Measurements from ENCODE around the gene PARP6.

Gene PARP6

GRCh38 chr15:72272213-72272996 lies at the start of gene PARP6:
TSS of gene PARP6 (minus strand) at chr15:72272554. CDS start at chr15:72267477, 5,077 bp downstream.
- peak; percentile 83 to 95 for DNase-seq

DNA sequence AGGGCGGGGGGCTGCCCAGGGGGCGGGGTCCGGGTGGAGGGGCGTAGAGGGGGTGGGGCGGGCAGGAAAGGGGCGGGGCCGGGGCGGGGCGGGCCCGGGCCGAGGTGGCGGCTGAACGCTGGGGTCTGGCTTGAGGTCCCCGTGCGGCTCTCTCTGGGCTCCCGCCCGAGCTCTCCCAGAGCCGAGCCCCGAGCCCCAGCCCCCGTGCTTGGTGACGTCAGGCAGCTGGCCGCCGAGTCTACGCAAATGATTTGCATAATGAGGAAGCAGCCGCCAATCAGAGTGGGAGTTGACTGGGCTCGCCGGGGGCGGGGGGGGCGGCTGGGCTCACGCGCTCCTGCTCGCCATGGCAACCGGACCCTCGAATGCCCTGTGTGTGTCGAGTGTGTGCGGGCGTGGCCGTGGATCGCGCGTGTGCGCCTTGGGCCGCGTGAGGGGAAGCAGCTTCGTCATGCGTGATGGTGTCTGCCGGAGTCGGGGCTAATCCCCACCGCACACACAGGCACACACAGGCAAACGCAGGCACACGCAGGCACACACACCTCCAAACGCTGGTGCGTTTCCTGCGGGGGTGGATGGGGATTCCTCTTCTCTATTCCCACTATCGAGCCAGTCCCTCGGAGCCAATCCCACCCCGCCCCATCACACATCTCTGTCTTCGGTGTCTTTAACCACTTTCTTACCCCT lies 47.8 kb upstream of the PARP6 start, which contains the start of gene CELF6:
Gene CELF6 (minus strand): TSS at position 173 of the 687 bp plus-strand sequence. CDS start 283 bp downstream, outside the sequence.
- DNase-seq, result peak; percentile 46 to 81

GRCh38 chr15:72319360-72319984 lies 47.1 kb upstream of the PARP6 start:
- no peak for DNase-seq

DNA sequence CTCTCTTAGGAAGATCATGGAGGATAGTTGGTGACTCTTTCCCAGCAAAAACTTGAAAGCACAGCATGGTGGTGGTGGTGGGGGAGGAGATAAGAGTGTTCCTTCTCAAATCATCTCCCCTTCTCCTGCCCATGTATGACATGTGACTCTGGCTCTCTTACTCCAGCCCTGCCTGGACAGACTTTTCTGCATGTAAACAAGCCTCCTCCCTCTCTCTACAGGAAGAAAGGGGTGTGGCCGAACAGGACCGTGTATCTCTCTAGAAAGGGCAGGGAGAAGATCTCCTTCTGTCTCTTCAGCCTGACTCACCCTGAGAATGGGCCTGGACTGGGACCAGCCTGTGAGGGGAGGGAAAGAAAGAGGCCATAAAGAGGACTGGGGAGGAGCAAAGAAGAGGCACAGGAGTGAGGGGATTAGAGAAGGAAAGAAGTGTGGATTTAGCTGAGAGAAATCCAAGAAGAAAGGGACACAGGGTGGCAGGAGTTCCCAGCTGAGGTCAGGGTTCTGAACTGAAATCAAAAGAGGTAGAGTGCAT lies 46.1 kb upstream of the PARP6 start:
- DNase-seq, result no peak

DNA sequence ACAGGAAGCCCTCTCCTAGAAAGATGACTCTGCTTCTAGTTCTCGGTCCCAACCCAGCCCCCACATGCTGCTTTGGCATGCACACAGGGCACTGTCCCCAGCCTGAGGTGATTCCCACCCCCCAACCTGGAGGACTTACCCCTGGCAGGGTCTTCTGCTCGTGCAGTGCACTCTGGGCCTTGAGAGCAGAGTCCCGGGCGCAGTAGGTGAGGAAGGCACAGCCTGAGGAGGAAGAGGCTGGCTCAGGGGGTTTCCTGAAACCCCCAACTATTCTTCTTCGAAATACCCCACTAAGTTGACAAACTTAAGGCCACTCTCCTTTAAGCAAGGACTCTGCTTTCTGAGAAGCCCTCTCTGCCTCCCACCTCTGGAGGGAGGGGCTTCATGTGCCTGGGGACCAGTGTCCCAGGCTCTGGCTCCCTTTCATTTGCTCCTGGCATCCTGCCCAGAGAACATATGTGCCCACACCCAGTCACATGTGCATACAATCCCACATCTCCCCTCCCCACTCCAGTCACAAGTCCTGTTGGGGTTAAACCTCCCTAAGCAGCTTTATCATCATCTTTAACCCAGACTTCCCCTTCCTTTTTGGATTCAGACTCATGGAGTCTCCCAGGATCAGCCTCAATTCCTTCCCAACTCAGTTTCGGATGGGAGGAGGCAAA lies 43.5 kb upstream of the PARP6 start:
- DNase-seq, result no peak

DNA sequence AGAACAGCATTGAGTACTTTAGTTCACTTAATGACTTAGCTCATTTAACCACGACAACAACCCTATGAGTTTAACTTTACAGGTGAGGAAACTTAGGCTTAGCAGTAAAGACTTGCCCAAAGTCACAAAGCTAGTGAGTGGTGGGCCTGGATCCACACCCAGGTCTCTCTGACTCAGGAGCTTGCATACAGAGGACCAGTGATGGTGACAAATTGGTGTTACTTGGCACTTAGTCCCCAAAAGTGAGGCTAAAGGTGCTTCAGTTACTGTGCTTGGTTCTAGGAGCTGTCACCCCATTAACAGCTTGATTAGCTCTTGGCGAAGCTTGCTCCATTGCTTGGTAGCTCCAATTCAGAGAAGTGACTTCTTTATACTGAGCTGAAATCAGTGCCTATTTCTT lies 41.5 kb upstream of the PARP6 start:
- DNase-seq, result no peak

DNA sequence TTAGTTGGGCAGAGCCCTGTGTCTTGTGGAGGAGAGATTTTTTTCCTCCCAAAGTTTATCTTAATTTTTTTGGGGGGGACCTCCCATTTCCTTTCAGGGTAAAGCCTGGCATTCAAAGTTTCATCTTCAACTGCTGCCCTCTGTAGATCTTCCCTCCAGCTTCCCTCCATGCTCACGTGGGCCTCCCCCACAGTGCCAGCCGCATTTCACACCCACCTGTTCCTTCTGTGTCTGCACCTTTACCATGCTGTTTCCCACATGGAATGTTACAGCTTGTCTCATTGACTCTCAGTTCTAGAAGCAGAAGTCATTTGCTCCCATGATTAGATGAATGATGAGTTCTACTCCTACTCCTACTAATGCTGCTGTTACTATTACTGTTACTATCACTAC lies 41.1 kb upstream of the PARP6 start:
- DNase-seq, result no peak

GRCh38 chr15:72312605-72313447 lies 40.5 kb upstream of the PARP6 start:
- DNase-seq, result peak; percentile 10 to 57

GRCh38 chr15:72307026-72307425 lies 34.7 kb upstream of the PARP6 start:
- DNase-seq, result no peak

DNA sequence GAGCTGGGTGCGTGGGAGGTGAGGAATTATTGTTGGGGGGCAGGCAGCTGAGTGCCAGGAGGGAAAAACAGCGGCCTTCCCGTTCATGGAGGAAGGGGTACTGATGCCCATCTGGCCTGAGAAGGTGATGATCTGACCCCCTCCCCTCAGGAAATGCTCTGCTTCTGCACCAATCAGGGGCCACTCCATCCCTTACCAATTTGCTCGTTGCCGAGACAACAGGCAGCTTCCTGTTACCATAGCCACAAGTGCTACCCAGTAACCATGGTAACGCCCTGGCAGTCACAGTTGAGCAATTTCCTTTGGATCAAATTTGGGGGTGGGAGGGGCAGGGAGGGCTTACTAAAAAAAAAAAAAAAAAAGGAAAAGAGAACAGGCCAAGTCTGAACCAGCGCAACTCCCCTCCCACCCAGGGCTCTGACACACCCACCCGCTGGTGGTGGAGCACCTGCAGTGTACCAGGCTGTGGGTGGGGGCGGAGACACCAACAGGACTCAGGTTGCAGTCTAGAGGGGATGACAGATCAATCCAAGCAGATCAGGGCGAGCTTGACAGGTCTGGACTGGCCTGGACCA lies 33.9 kb upstream of the PARP6 start:
- DNase-seq, result peak in 1 of 2 experiments; percentile 32

DNA sequence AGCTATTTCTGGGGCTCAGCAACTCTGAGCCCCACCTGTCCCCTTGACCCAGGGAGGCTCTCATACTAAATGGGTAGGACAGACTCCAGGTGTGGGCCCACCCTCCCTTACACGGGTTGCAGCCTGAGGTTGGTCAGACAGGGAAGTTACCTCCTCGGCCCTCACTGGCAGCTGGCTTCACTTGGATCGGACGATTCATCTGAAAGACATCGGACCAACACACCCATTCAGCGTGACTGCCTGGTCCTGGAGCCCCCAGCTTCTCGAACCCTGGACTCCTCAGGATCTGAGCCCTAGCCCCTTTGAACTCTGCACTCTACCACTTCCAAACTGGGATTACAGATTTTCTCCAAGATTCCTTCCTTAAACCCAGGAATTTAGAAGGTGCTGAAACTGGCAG lies 32.2 kb upstream of the PARP6 start:
- DNase-seq, result no peak

- no peak for DNase-seq
These were observed 30.6 kb upstream of the PARP6 start for GRCh38 chr15:72302955-72303354.

- no peak for DNase-seq
These were observed 17.4 kb upstream of the PARP6 start for GRCh38 chr15:72289597-72290325.

DNA sequence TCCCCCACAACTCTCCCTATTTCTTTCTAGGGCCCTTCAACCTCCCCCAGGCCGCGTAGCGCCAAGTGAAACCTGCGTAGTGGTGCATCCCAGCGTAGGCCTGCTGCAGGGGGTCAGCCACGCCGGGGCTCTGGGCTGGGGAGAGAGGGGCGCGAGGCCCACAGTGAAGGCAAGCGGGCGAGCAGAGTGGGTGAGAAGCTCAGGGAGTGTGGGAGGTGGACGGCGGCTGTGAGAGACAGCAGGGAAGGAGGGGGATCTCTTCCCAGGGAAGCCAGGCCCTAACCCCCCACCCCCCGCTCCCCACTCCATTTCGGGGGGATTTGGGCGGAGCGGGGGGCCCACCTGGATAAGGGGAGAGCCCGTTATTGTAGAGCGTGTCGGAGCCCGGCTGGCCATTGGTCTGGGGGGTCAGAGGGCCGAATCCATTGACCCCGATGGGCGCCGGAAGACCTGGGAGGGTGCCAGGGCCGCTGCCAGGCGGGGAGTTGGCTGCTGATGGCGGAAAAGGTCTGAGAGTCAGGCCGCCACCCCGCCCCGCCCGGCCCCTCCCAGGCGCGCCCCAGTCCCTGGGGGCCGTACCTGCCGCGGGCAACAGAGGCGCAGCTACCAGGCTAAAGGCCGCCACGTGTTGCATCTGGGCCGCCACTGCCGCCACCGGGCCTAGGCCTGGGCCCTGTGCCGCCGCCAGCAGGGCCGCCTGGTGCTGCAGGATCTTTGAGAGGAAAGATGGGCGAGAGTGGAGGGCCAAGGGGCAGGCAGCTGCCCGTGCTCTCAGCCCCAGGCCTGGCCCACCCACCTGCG lies 16.6 kb upstream of the PARP6 start:
- no peak for DNase-seq

- DNase-seq, result no peak
These were observed 13.7 kb upstream of the PARP6 start for GRCh38 chr15:72285927-72286516.

GRCh38 chr15:72285402-72285801 lies 13.0 kb upstream of the PARP6 start:
- no peak for DNase-seq

- DNase-seq, result no peak
These were observed 12.4 kb upstream of the PARP6 start for GRCh38 chr15:72284781-72285180.

GRCh38 chr15:72281713-72282112 lies 9.4 kb upstream of the PARP6 start:
- DNase-seq, result no peak

GRCh38 chr15:72280751-72281150 lies 8.4 kb upstream of the PARP6 start:
- no peak for DNase-seq

GRCh38 chr15:72278737-72279136 lies 6.4 kb upstream of the PARP6 start:
- no peak for DNase-seq

Data from NCI-H187 (cell line).